DND-41 (cell line): ENCODE measurements around the gene MYH7.

Experiments
- ATAC-seq: fragments of 200-7000 bp; cut with Tn5 transposase; 3 replicates; pipeline ENCODE4 v1.9.1; 2021; ENCODE audit warnings: low read depth; ENCODE audit not compliant: insufficient read depth
- DNase-seq: peaks from one replicate; pipeline ENCODE4 v3.0.0-alpha.2; 2020
- H2AFZ ChIP-seq: 2 replicates; pipeline ENCODE4 v1.6.0; 2012; ENCODE audit warnings: low read depth, low read length
- H3K27ac ChIP-seq: 2 replicates; pipeline ENCODE4 v1.5.1; 2012; ENCODE audit warnings: low read length, inconsistent platforms
- H3K27me3 ChIP-seq: fragments of 200-600 bp; sonication (generic); 2 replicates; pipeline ENCODE4 v1.6.0; 2012; ENCODE audit warnings: low read length, mild to moderate bottlenecking, inconsistent platforms; ENCODE audit not compliant: insufficient read depth, poor library complexity
- H3K36me3 ChIP-seq: 2 replicates; pipeline ENCODE4 v1.5.1; 2012; ENCODE audit warnings: low read length, inconsistent platforms; ENCODE audit not compliant: insufficient read depth
- H3K4me1 ChIP-seq: 2 replicates; pipeline ENCODE4 v1.5.1; 2012; ENCODE audit warnings: mild to moderate bottlenecking, low read length; ENCODE audit not compliant: insufficient read depth
- H3K4me2 ChIP-seq: 2 replicates; pipeline ENCODE4 v1.6.0; 2012; ENCODE audit warnings: mild to moderate bottlenecking, moderate library complexity, low read length, inconsistent platforms; ENCODE audit not compliant: insufficient read depth
- H3K4me3 ChIP-seq, 2 experiments: fragments of 200-600 bp in 1 of 2; shearing (Covaris generic) in 1 of 2; 2 replicates each; pipeline ENCODE4 v1.5.1; 2012 to 2016; ENCODE audit warnings: inconsistent platforms in 2 of 2, low read length in 2 of 2, mild to moderate bottlenecking in 2 of 2, low read depth in 1 of 2, moderate library complexity in 1 of 2
- H3K79me2 ChIP-seq: 2 replicates; pipeline ENCODE4 v1.6.0; 2012; ENCODE audit warnings: low read length, inconsistent platforms; ENCODE audit not compliant: insufficient read depth
- H3K9ac ChIP-seq: 2 replicates; pipeline ENCODE4 v1.6.0; 2012; ENCODE audit warnings: low read depth, mild to moderate bottlenecking, inconsistent platforms, low read length, moderate library complexity
- H3K9me3 ChIP-seq: 2 replicates; pipeline ENCODE4 v1.5.1; 2012; ENCODE audit warnings: low read length, moderate library complexity, mild to moderate bottlenecking, inconsistent platforms; ENCODE audit not compliant: insufficient read depth, severe bottlenecking
- H4K20me1 ChIP-seq: 2 replicates; pipeline ENCODE4 v1.6.0; 2012; ENCODE audit warnings: low read length; ENCODE audit not compliant: insufficient read depth
- EZH2 ChIP-seq: IDR thresholded peaks from 3 replicates; pipeline ENCODE4 v1.6.1; 2012; ENCODE audit warnings: borderline replicate concordance, low read depth, mild to moderate bottlenecking, moderate library complexity, low read length, inconsistent platforms; ENCODE audit not compliant: severe bottlenecking
- TF ChIP-seq, protein P1 (sequence below): IDR thresholded peaks from 2 replicates; pipeline ENCODE4 v1.5.1; 2012; ENCODE audit warnings: borderline replicate concordance, low read length, moderate library complexity, mild to moderate bottlenecking; ENCODE audit not compliant: poor library complexity, severe bottlenecking; ENCODE audit errors: extremely low read depth

Gene MYH7

DNA sequence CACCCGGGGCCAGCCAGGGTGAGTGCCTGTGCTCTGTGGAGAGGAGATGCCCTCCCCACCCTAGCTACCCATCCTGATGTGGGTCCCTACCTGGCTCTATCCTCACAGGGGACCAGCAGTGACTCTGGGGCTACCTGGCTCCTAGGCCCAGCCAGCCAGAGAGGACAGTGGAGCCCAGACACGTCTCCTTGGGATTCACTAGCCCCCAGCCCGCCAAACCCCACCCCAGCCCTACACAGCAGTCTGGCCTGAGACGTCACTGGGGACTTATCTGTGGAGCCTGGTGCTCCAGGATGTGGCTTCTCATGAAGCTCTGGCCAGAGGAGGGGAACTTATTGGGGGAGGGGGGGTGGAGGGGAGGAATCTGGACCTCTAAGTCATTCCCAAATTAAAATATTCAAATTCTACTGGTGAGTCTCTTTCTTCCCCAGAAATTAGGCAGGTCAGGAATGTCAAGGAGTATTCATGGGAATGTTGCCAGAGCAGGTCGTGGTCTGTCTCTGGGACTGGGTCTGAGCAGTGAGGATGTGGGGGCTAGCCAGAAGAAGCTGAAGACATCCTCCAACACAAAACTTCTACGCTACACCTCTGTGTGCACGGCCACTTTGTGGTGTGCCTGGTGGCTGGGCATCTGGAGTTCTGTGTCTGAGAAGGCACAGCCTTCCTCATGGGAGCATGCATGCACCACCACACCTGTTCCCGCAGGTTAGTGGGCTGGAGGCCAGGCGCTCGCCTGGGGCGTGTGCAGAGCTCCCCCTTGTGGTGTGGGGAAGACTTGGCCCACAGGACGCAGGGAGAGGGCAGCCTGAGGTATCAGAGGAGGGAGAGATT, 55.9 kb downstream of the MYH7 start:
- Histone ChIP-seq H3K9me3 (no peaks in the 10 kb centered on the region), H3K4me1 (no peaks in the 10 kb centered on the region), H3K79me2 (no peaks in the 10 kb centered on the region), H2AFZ (no peak overlapping the region), H3K4me3 (no peak overlapping the region), H4K20me1 (peaks cover 3% of the 10 kb centered on the region; the same call in 1 of the 2 replicates), H3K27me3 (peaks cover 30% of the 10 kb centered on the region), H3K4me2 (no peak overlapping the region), H3K9ac (no peak overlapping the region), H3K36me3 (no peaks in the 10 kb centered on the region), H3K27ac (no peak overlapping the region)
- peak; percentile 87 for ATAC-seq
- TF ChIP-seq, protein P1, sequence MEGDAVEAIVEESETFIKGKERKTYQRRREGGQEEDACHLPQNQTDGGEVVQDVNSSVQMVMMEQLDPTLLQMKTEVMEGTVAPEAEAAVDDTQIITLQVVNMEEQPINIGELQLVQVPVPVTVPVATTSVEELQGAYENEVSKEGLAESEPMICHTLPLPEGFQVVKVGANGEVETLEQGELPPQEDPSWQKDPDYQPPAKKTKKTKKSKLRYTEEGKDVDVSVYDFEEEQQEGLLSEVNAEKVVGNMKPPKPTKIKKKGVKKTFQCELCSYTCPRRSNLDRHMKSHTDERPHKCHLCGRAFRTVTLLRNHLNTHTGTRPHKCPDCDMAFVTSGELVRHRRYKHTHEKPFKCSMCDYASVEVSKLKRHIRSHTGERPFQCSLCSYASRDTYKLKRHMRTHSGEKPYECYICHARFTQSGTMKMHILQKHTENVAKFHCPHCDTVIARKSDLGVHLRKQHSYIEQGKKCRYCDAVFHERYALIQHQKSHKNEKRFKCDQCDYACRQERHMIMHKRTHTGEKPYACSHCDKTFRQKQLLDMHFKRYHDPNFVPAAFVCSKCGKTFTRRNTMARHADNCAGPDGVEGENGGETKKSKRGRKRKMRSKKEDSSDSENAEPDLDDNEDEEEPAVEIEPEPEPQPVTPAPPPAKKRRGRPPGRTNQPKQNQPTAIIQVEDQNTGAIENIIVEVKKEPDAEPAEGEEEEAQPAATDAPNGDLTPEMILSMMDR, result peak; percentile 94
- TF ChIP-seq EZH2, result no peak
- peak; percentile 55 for DNase-seq

DNA sequence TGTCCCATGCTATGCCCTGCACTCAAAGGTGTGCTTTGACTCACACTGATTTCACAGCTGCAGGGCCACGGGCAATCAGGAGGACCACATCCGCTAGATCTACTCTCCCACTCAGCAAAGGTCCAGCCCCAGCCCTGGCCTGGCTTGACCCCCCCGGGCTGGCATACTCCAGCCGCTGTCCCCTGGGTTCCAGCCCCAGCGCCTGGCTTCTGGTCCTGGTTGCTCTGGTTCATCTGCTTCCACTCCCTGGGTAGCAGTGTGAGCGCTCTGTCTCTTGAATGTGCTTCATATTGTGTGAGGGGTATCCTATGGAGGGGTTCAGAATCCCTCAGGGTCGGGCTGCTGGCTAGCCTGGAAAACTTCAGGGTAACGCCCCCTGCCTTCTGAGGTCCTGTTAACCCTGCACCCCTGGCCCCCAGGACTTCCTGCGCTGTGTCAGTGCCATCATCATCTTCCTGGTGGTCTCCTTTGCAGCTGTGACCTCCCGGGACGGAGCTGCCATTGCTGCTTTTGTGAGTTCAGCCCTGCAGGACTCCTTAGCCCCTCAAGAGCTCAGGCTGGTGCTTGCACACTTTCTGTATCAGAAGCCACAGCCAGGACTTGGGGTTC, 56.7 kb downstream of the MYH7 start:
- Histone ChIP-seq H3K27me3 (peaks cover 27% of the 10 kb centered on the region), H3K4me1 (no peaks in the 10 kb centered on the region), H3K4me2 (no peak overlapping the region), H3K9ac (no peak overlapping the region), H3K27ac (no peak overlapping the region), H4K20me1 (peaks cover 3% of the 10 kb centered on the region; the same call in 1 of the 2 replicates), H2AFZ (no peak overlapping the region), H3K79me2 (no peaks in the 10 kb centered on the region), H3K4me3 (no peak overlapping the region), H3K36me3 (no peaks in the 10 kb centered on the region), H3K9me3 (no peaks in the 10 kb centered on the region)
- DNase-seq (no peak), ATAC-seq (no peak)
- TF ChIP-seq, protein P1, result no peak
- no peak for TF ChIP-seq EZH2

DNA sequence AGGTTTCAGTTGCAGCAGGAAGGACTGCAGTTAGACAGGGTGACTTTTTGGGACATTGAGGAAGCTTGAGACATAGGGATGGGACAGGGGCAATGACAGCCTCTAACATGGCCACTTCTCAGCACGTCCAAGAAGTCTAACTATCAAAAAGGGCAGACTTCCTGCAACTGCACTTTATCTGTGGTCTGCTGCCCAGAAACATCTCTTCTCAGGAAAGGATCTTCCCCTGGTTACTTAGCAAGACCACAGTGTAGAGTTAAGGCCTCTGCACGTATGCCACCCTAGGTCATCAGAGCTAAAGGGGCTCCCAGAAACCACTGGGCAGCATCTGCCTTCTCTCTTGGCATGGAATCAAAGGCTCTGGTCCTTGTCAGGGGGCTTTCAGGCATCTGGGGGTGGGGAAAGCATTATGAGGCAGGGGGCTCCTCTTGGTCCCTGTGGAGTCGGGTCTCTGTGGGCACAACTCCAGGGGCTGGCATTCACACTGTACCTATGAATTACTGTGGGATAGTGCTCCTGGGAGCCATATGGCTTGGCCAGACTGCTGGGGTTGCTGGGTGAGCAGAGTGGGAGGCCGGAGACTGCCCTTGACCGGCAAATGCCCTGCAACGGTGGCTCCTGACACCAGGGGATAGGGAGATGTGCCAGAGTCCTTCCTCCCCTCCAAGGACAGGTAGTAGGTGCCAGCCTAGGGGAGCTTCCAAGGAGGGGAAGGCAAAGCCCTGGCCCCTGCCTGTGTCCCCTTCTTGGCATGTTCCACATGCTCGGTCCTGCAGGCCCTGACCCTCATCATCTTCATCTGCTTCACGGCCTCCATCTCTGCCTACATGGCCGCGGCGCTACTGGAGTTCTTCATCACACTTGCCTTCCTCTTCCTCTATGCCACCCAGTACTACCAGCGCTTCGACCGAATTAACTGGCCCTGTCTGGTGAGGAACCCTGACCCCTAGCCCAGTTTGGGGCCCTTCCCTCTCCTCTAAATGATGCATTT, 57.6 kb downstream of the MYH7 start:
- H3K4me1 ChIP-seq, result no peaks in the 10 kb centered on the region
- DNase-seq, result no peak
- no peak overlapping the region for H2AFZ ChIP-seq
- H3K27me3 ChIP-seq, result peaks cover 34% of the 10 kb centered on the region
- H3K27ac ChIP-seq, result no peak overlapping the region
- peaks cover 3% of the 10 kb centered on the region; the same call in 1 of the 2 replicates for H4K20me1 ChIP-seq
- no peaks in the 10 kb centered on the region for H3K79me2 ChIP-seq
- no peaks in the 10 kb centered on the region for H3K9me3 ChIP-seq
- no peak overlapping the region for H3K9ac ChIP-seq
- H3K36me3 ChIP-seq, result no peaks in the 10 kb centered on the region
- no peak for TF ChIP-seq EZH2
- TF ChIP-seq, protein P1, result no peak
- no peak for ATAC-seq
- H3K4me2 ChIP-seq, result no peak overlapping the region
- no peak overlapping the region for H3K4me3 ChIP-seq
